HTR-8/SVneo (cell line): ENCODE results near the gene PRRT3.
A peak's percentile ranks its signal among the peaks of the same experiment; 100 is the strongest.

Experiments used
- DNase-seq: peaks from one replicate; pipeline ENCODE4 v3.0.0; 2011; ENCODE audit warnings: low spot score, mixed read lengths; ENCODE audit not compliant: insufficient read length
- FAIRE-seq: peaks from 2 replicates; lab custom pipeline; 2011; peaks lifted over from hg19 to GRCh38; lab: Jason Lieb, UNC

The PRRT3 gene

GRCh38 chr3:9951962-9952805 is at the start of gene PRRT3:
Gene PRRT3 (minus strand): TSS chr3:9952408. CDS start chr3:9950115, 2,293 bp downstream.
- FAIRE-seq (no peak), DNase-seq (peak; percentile 65)

- FAIRE-seq (no peak), DNase-seq (no peak)
Observed at GRCh38 chr3:10000686-10001085, 48.5 kb upstream of the PRRT3 start.

- FAIRE-seq (no peak), DNase-seq (no peak)
Observed at GRCh38 chr3:9994086-9994844, 42.1 kb upstream of the PRRT3 start.

- DNase-seq (no peak), FAIRE-seq (no peak)
Observed at GRCh38 chr3:9986230-9986725, 34.1 kb upstream of the PRRT3 start.

GRCh38 chr3:9980251-9980650 is 28.0 kb upstream of the PRRT3 start:
- DNase-seq (no peak), FAIRE-seq (no peak)

GRCh38 chr3:9978710-9979305 is 26.6 kb upstream of the PRRT3 start:
- DNase-seq (no peak), FAIRE-seq (no peak)

- DNase-seq, result peak; percentile 85
- FAIRE-seq, result no peak
Observed at GRCh38 chr3:9976721-9977709, 24.8 kb upstream of the PRRT3 start.

- no peak for FAIRE-seq
- DNase-seq, result no peak
Observed at GRCh38 chr3:9970020-9970652, 17.9 kb upstream of the PRRT3 start.

GRCh38 chr3:9969632-9970019 is 17.4 kb upstream of the PRRT3 start:
- FAIRE-seq (no peak), DNase-seq (no peak)

- FAIRE-seq, result no peak
Observed at GRCh38 chr3:9966841-9967240, 14.6 kb upstream of the PRRT3 start.

GRCh38 chr3:9965200-9965875 is 13.1 kb upstream of the PRRT3 start:
- DNase-seq, result no peak
- FAIRE-seq, result no peak

More at GRCh38 chr3:9966841-9967240, 14.6 kb upstream of the PRRT3 start:
- DNase-seq, result no peak

- DNase-seq (no peak), FAIRE-seq (no peak)
Observed at GRCh38 chr3:9957214-9957613, 5.0 kb upstream of the PRRT3 start.

GRCh38 chr3:9955611-9956352 is 3.6 kb upstream of the PRRT3 start:
- no peak for FAIRE-seq
- no peak for DNase-seq

GRCh38 chr3:9955067-9955502 is 2.9 kb upstream of the PRRT3 start:
- FAIRE-seq, result no peak
- DNase-seq, result no peak

GRCh38 chr3:9951598-9951961 is 628 bp downstream of the PRRT3 start:
- DNase-seq, result no peak

GRCh38 chr3:9951126-9951525 is 1.1 kb downstream of the PRRT3 start:
- DNase-seq (no peak), FAIRE-seq (no peak)

More at GRCh38 chr3:9951598-9951961, 628 bp downstream of the PRRT3 start:
- FAIRE-seq, result no peak

GRCh38 chr3:9949626-9950025 is 2.6 kb downstream of the PRRT3 start:
- FAIRE-seq (no peak), DNase-seq (no peak)

- no peak for FAIRE-seq
- no peak for DNase-seq
Observed at GRCh38 chr3:9949115-9949514, 3.1 kb downstream of the PRRT3 start.
